Motor neuron (in vitro differentiated cells): ENCODE measurements around the gene NANP. TPM values are rescaled to one million over a fixed set of nuclear protein-coding genes. Genes with fewer than 3 reads are reported as not detected.
"Not testable (repeated sequence)": the region's sequence is repeated elsewhere in the genome, so short reads cannot be mapped to it uniquely, and the experiment has no call there.

Source experiments
- ATAC-seq, 8 experiments: fragments of 200-7000 bp; cut with Tn5 transposase; replicated peaks in 6 of 8; 2 replicates each; pipeline ENCODE4 v1.8.0; 2021; ENCODE audit warnings: mild to moderate bottlenecking in 8 of 8, moderate library complexity in 8 of 8
- H3K27ac ChIP-seq, 2 donors: fragments of 250-450 bp; sonication (Bioruptor Pico); 2 replicates each; pipeline ENCODE4 v1.9.0; 2021; ENCODE audit warnings: antibody characterized with exemption in 2 of 2, mild to moderate bottlenecking in 2 of 2, moderate library complexity in 1 of 2
- H3K4me1 ChIP-seq, 2 donors: fragments of 250-450 bp; sonication (Bioruptor Pico); replicated peaks in 1 of 2; 2 replicates each; pipeline ENCODE4 v1.6.1; 2021; ENCODE audit warnings: antibody characterized with exemption in 2 of 2, mild to moderate bottlenecking in 2 of 2, moderate library complexity in 1 of 2
- H3K4me3 ChIP-seq, 5 donors: fragments of 250-450 bp; sonication (Bioruptor Pico); 2 replicates each; pipeline ENCODE4 v1.9.0; 2021; ENCODE audit warnings: antibody characterized with exemption in 5 of 5, mild to moderate bottlenecking in 5 of 5, moderate library complexity in 4 of 5
- WGBS, 10 experiments: fragments of 450-650 bp; shearing (Covaris generic); methylation state at CpG; one replicate each; pipeline ENCODE4 v1.0.0; 2022; 5-methylcytosine and 5-hydroxymethylcytosine counted together
- in situ Hi-C, 9 experiments: fragments of 400-800 bp; cut with MboI; loops; one replicate each; pipeline ENCODE4 v1.15.0; 2021; ENCODE audit warnings: low sequenced_read_pairs in 9 of 9, low pct_unique_long_range_greater_than_20kb in 2 of 9; ENCODE audit not compliant: unreplicated experiment in 9 of 9
- total RNA-seq, 8 experiments: library from RNA; unstranded; fragments of 300-600 nt; gene quantifications; 2 replicates each; pipeline versions ENCODE4 v1.2.3 to v1.2.4, GENCODE V29; 2022

NANP gene
- 10 to 100 TPM in 2 of 8 experiments, 1 to 10 TPM in 6; 4.3 to 12.3 (median 5.7) TPM for total RNA-seq

- in situ Hi-C loops: no loop called here
These were observed at the start of gene NANP for GRCh38 chr20:25623736-25624499. Gene NANP (minus strand): TSS chr20:25624014. CDS start chr20:25623948, 66 bp downstream.

GRCh38 chr20:25672659-25673235 lies 48.9 kb upstream of the NANP start:
- Histone ChIP-seq H3K27ac (no peak overlapping the region), H3K4me3 (no peak overlapping the region), H3K4me1 (no peaks in the 10 kb centered on the region)
- in situ Hi-C loops: no loop called here
- WGBS, 10 experiments: 89 to 100% (median 98%) methylated on average over 1 to 4 of the region's 4 CpGs
- ATAC-seq: no peak

More at GRCh38 chr20:25623736-25624499, at the start of gene NANP:
- peak within 1 kb of the TSS; percentile 51 to 86 (median 73) for H3K4me3 ChIP-seq
- peak within 1 kb of the TSS; percentile 90 to 97 for H3K27ac ChIP-seq
- WGBS, 10 experiments: 0 to 20% (median 1%) methylated on average over 3 to 9 of the region's 81 CpGs; no CpG with 5 or more reads in 6 of the 10 experiments
- H3K4me1 ChIP-seq: peaks cover 16% of the 10 kb centered on the region in 2 donors
- peak; percentile 88 to 95 (median 92) for ATAC-seq

GRCh38 chr20:25669826-25670422 lies 46.1 kb upstream of the NANP start:
- 51 to 93% (median 81%) methylated on average over 1 to 6 of the region's 7 CpGs; no CpG with 5 or more reads in 1 of the 10 experiments for WGBS, 10 experiments
- no peak overlapping the region for H3K4me3 ChIP-seq
- no peaks in the 10 kb centered on the region for H3K4me1 ChIP-seq
- H3K27ac ChIP-seq: no peak overlapping the region
- peak in 1 of 8 experiments; percentile 65 for ATAC-seq
- in situ Hi-C loops: no loop called here

- H3K4me3 ChIP-seq: no peak overlapping the region
- H3K4me1 ChIP-seq: no peaks in the 10 kb centered on the region
- ATAC-seq: no peak
- 60 to 100% (median 89%) methylated on average over 1 to 4 of the region's 4 CpGs for WGBS, 10 experiments
- H3K27ac ChIP-seq: no peak overlapping the region
- in situ Hi-C loops: no loop called here
These were observed 44.6 kb upstream of the NANP start for GRCh38 chr20:25668446-25668845.

GRCh38 chr20:25659999-25660398 lies 36.2 kb upstream of the NANP start:
- ATAC-seq: peak in 5 of 8 experiments; percentile 25 to 99 (median 49)
- H3K27ac ChIP-seq: no peak overlapping the region
- H3K4me3 ChIP-seq: no peak overlapping the region
- in situ Hi-C loops: no loop called here
- H3K4me1 ChIP-seq: no peaks in the 10 kb centered on the region

- no peak overlapping the region for H3K27ac ChIP-seq
- no peaks in the 10 kb centered on the region for H3K4me1 ChIP-seq
- no peak for ATAC-seq
- H3K4me3 ChIP-seq: no peak overlapping the region
- in situ Hi-C loops: no loop called here
These were observed 30.7 kb upstream of the NANP start for GRCh38 chr20:25654487-25654886.

GRCh38 chr20:25652866-25653265 lies 29.1 kb upstream of the NANP start:
- in situ Hi-C loops, H3K4me1 ChIP-seq, H3K4me3 ChIP-seq, ATAC-seq, H3K27ac ChIP-seq: not testable (repeated sequence)
- 66 to 100% (median 95%) methylated on average over 1 to 4 of the region's 4 CpGs; no CpG with 5 or more reads in 4 of the 10 experiments for WGBS, 10 experiments

GRCh38 chr20:25644814-25645213 lies 21.0 kb upstream of the NANP start:
- in situ Hi-C loops: loop anchor here in 1 of 9 experiments (25.0 kb wide), 1 partner anchor 92 kb away; no protein-coding TSS in a partner anchor

GRCh38 chr20:25643716-25644115 lies 19.9 kb upstream of the NANP start:
- H3K4me1 ChIP-seq: no peaks in the 10 kb centered on the region
- no peak for ATAC-seq
- no peak overlapping the region for H3K27ac ChIP-seq
- no peak overlapping the region for H3K4me3 ChIP-seq
- in situ Hi-C loops: loop anchor here in 1 of 9 experiments (25.0 kb wide), 1 partner anchor 94 kb away; no protein-coding TSS in a partner anchor

More at GRCh38 chr20:25644814-25645213, 21.0 kb upstream of the NANP start:
- Histone ChIP-seq H3K4me1 (no peaks in the 10 kb centered on the region), H3K27ac (no peak overlapping the region), H3K4me3 (no peak overlapping the region)
- ATAC-seq: no peak
- 36 to 100% (median 89%) methylated on average over 1 to 3 of the region's 3 CpGs; no CpG with 5 or more reads in 1 of the 10 experiments for WGBS, 10 experiments

- H3K27ac ChIP-seq: no peak overlapping the region
- WGBS, 10 experiments: 63 to 100% (median 96%) methylated on average over 1 to 2 of the region's 2 CpGs
- in situ Hi-C loops: loop anchor here in 1 of 9 experiments (25.0 kb wide), 1 partner anchor 100 kb away; no protein-coding TSS in a partner anchor
- ATAC-seq: no peak
- H3K4me1 ChIP-seq: no peaks in the 10 kb centered on the region
- no peak overlapping the region for H3K4me3 ChIP-seq
These were observed 13.4 kb upstream of the NANP start for GRCh38 chr20:25637247-25637646.

- H3K27ac ChIP-seq: no peak overlapping the region
- 0 to 100% (median 72%) methylated on average over 1 to 5 of the region's 5 CpGs for WGBS, 10 experiments
- in situ Hi-C loops: loop anchor here in 1 of 9 experiments (25.0 kb wide), 1 partner anchor 104 kb away; no protein-coding TSS in a partner anchor
- H3K4me1 ChIP-seq: no peaks in the 10 kb centered on the region
- peak in 3 of 8 experiments; percentile 96 to 98 (median 97) for ATAC-seq
- H3K4me3 ChIP-seq: no peak overlapping the region
These were observed 9.4 kb upstream of the NANP start for GRCh38 chr20:25632940-25633790.

GRCh38 chr20:25630615-25631014 lies 6.8 kb upstream of the NANP start:
- not testable (repeated sequence) for H3K4me3 ChIP-seq, H3K27ac ChIP-seq, H3K4me1 ChIP-seq, ATAC-seq
- in situ Hi-C loops: loop anchor here in 1 of 9 experiments (25.0 kb wide), 1 partner anchor 107 kb away; no protein-coding TSS in a partner anchor
- WGBS, 10 experiments: 83 to 100% methylated on average over 1 of the region's 2 CpGs; no CpG with 5 or more reads in 8 of the 10 experiments
